Adrenal gland (tissue), 12 donors: ENCODE measurements around the gene STXBP1. TPM values are rescaled to one million over a fixed set of nuclear protein-coding genes. Genes with fewer than 3 reads are reported as not detected.

Experiments used
- DNase-seq, 7 donors: peaks; one replicate each; pipeline ENCODE4 v3.0.0-alpha.2; 2019 to 2020
- H3K27ac ChIP-seq, 5 donors: fragments of 200-600 bp; sonication (generic) in 4 of 5; 1 replicate in 3 of 5; 2 replicates in 2 of 5; pipeline versions ENCODE4 v1.5.1 to v1.8.0; 2016 to 2020; ENCODE audit warnings: mild to moderate bottlenecking in 1 of 5
- H3K27me3 ChIP-seq: fragments of 200-600 bp; 2 replicates; pipeline ENCODE4 v1.8.0; 2021
- H3K36me3 ChIP-seq, 2 donors: fragments of 200-600 bp; replicated peaks in 1 of 2; 1 replicate in 1 of 2; 2 replicates in 1 of 2; pipeline versions ENCODE4 v1.5.1 to v1.8.0; 2018 to 2022
- H3K4me1 ChIP-seq, 2 donors: fragments of 200-600 bp; replicated peaks in 1 of 2; 1 replicate in 1 of 2; 2 replicates in 1 of 2; pipeline versions ENCODE4 v1.5.1 to v1.8.0; 2018 to 2021
- H3K4me3 ChIP-seq, 4 donors: fragments of 200-600 bp; sonication (generic) in 3 of 4; one replicate each; pipeline ENCODE4 v1.5.1; 2016 to 2018
- H3K9me3 ChIP-seq, 3 donors: fragments of 200-600 bp; sonication (generic) in 1 of 3; replicated peaks in 1 of 3; 1 replicate in 2 of 3; 2 replicates in 1 of 3; pipeline versions ENCODE4 v1.5.1 to v1.8.0; 2016 to 2021
- CTCF ChIP-seq, 6 experiments: fragments of 450-650 bp in 4 of 6; fragments of 200-600 bp in 2 of 6; sonication (generic) in 1 of 6; IDR thresholded peaks; 1 replicate in 5 of 6; 2 replicates in 1 of 6; pipeline versions ENCODE4 v1.5.1 to v1.8.0; 2016 to 2021; ENCODE audit warnings: antibody characterized with exemption in 6 of 6, mild to moderate bottlenecking in 2 of 6, moderate library complexity in 1 of 6
- POLR2A ChIP-seq, 2 donors: fragments of 450-650 bp; IDR thresholded peaks; one replicate each; pipeline ENCODE4 v1.6.1; 2017; ENCODE audit warnings: antibody characterized with exemption in 2 of 2, mild to moderate bottlenecking in 2 of 2, moderate library complexity in 1 of 2
- WGBS, 4 donors: extraction: QIAGEN DNeasy Blood & Tissue Kit in 2 of 4; methylation state at CpG; one replicate each; pipeline versions ENCODE4 v1.1.5 to v1.1.7; 2013 to 2017; 5-methylcytosine and 5-hydroxymethylcytosine counted together
- intact Hi-C, 2 donors: fragments of 100-400 bp; cut with DNase I; formaldehyde crosslinking; loops; one replicate each; pipeline versions ENCODE4 v1.14.1 to v1.15.0; 2022 to 2023
- polyA plus RNA-seq, 3 donors: library from polyadenylated mRNA; stranded (reverse); fragments of 200-250 nt in 2 of 3; fragments of 350-450 nt in 1 of 3; fragmentation: Illumina TruSeq in 1 of 3; extraction: RNeasy Lipid Tissue Mini Kit (QIAGEN cat#74804) in 1 of 3; gene quantifications; one replicate each; pipeline ENCODE4 v1.2.3, GENCODE V29; 2013 to 2014
- total RNA-seq, 9 donors: library from RNA; depleted of rRNA in 4 of 9; stranded (reverse); fragments of >200 nt in 4 of 9; fragments of 120-200 nt in 1 of 9; fragmentation: NEBNext Ultra II Directional in 1 of 9; extraction: Animal tissue kit (Norgen Biotek cat#: 25700) in 1 of 9; gene quantifications; one replicate each; pipeline versions ENCODE4 v1.1.0 to v1.2.4, GENCODE V29; 2013 to 2023
- donor health status: healthy with polysubstance abuse.
- donor health status: Bipolar disorder and iron deficiency.
- donor health status: DM: yes; HTN: yes; CAD: no.
- donor health status: DM: no; HTN: no; CAD: no.
- donor health status: DM: no; HTN: no; CAD: no.
- donor health status: DM: yes; HTN: yes; CAD: no.

STXBP1 gene
- total and polyA plus RNA-seq, 12 donors, result 15.4 to 169 (median 59.6) TPM

- Histone ChIP-seq H3K27ac (peak overlapping the region in 1 of 5 donors; percentile 10), H3K27me3 (no peaks in the 10 kb centered on the region), H3K36me3 (peaks cover 0 to 7% of the 10 kb centered on the region in 2 donors), H3K9me3 (no peaks in the 10 kb centered on the region), H3K4me1 (no peaks in the 10 kb centered on the region), H3K4me3 (no peak overlapping the region)
- intact Hi-C loops, result no loop called here
- TF ChIP-seq POLR2A (IDR thresholded peaks at IDR 0.05) (no peak), CTCF (IDR thresholded peaks at IDR 0.05) (no peak)
- WGBS, 4 donors, result 66 to 89% (median 87%) methylated on average over 3 of the region's 3 CpGs
- peak in 1 of 7 donors; percentile 70 for DNase-seq
These were observed 40.7 kb downstream of the STXBP1 start for GRCh38 chr9:127652733-127653132.

GRCh38 chr9:127654619-127655018, 42.5 kb downstream of the STXBP1 start:
- Histone ChIP-seq H3K4me3 (no peak overlapping the region), H3K27ac (no peak overlapping the region), H3K27me3 (no peaks in the 10 kb centered on the region), H3K36me3 (peaks cover 0 to 7% of the 10 kb centered on the region in 2 donors), H3K4me1 (no peaks in the 10 kb centered on the region), H3K9me3 (no peaks in the 10 kb centered on the region)
- intact Hi-C loops, result no loop called here
- DNase-seq, result no peak
- WGBS, 4 donors, result 89 to 94% (median 93%) methylated on average over 5 of the region's 5 CpGs
- no peak for TF ChIP-seq CTCF (IDR thresholded peaks at IDR 0.05)
- TF ChIP-seq POLR2A (IDR thresholded peaks at IDR 0.05), result no peak

GRCh38 chr9:127658428-127658827, 46.4 kb downstream of the STXBP1 start:
- H3K27ac ChIP-seq, result no peak overlapping the region
- H3K27me3 ChIP-seq, result no peaks in the 10 kb centered on the region
- H3K36me3 ChIP-seq, result peaks cover 0 to 14% of the 10 kb centered on the region in 2 donors
- WGBS, 4 donors, result 82 to 96% (median 85%) methylated on average over 5 of the region's 5 CpGs
- no peaks in the 10 kb centered on the region for H3K4me1 ChIP-seq
- intact Hi-C loops, result no loop called here
- no peak for DNase-seq
- no peaks in the 10 kb centered on the region for H3K9me3 ChIP-seq
- no peak overlapping the region for H3K4me3 ChIP-seq
- TF ChIP-seq CTCF (IDR thresholded peaks at IDR 0.05), result no peak
- no peak for TF ChIP-seq POLR2A (IDR thresholded peaks at IDR 0.05)

- peak overlapping the region in 1 of 5 donors; percentile 58 for H3K27ac ChIP-seq
- intact Hi-C loops, result no loop called here
- 76 to 80% (median 77%) methylated on average over 13 of the region's 13 CpGs for WGBS, 4 donors
These were observed 49.0 kb downstream of the STXBP1 start for GRCh38 chr9:127660886-127661741.

More at GRCh38 chr9:127660886-127661741, 49.0 kb downstream of the STXBP1 start:
- H3K4me1 ChIP-seq, result no peaks in the 10 kb centered on the region
- no peaks in the 10 kb centered on the region for H3K27me3 ChIP-seq
- TF ChIP-seq POLR2A (IDR thresholded peaks at IDR 0.05) (no peak), CTCF (IDR thresholded peaks at IDR 0.05) (no peak)
- peaks cover 0 to 23% of the 10 kb centered on the region in 2 donors for H3K36me3 ChIP-seq
- DNase-seq, result peak in 1 of 7 donors; percentile 89
- no peak overlapping the region for H3K4me3 ChIP-seq
- no peaks in the 10 kb centered on the region for H3K9me3 ChIP-seq
